Fibroblast of peridontal ligament (primary cell): Measurements from ENCODE around the gene PTGDR2.

Experiments used
- DNase-seq: peaks from one replicate; pipeline ENCODE4 v3.0.0-alpha.2; 2010; ENCODE audit errors: extremely low read depth

The PTGDR2 gene

GRCh38 chr11:60858731-60859464 lies 3.1 kb upstream of the PTGDR2 start:
- DNase-seq, result no peak

- DNase-seq, result no peak
Observed at GRCh38 chr11:60858236-60858635, 2.5 kb upstream of the PTGDR2 start.

GRCh38 chr11:60857378-60858232 lies 1.9 kb upstream of the PTGDR2 start:
- peak; percentile 40 for DNase-seq

- DNase-seq, result no peak
Observed at GRCh38 chr11:60854847-60855725, 664 bp downstream of the PTGDR2 start.

DNA sequence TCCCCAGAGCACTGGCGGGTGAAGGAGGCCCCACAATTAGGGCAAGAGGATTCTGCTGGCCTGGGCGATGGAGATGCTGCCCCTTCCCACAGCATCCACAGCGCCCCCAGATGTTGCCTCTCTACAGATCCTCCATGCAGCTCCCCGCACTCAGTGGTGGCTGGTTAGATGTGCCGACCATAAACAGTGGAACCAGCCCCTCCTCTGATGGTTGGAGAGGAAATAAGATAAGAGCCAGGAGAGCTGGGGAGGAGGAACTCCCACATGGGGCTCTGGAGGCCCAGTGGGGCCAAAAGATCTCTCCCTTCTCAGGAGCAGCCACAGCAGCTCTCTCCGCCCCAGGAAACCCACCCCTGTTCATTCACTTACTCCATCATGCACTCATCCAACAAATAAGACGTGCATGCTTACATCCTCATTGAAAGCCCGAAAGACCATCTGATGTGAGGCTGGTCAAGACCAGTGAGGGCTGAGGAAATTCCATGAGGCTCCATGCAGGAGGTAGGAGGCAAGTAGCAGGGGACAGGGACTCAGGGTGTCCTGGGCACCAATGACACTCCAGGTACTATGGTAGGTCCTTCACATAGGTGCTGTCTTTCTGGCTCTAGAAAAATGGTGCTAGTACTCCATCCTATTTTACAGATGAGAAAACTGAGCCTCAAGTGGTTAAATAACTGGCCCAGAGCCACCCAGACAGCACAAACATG lies 1.5 kb downstream of the PTGDR2 start:
- no peak for DNase-seq

DNA sequence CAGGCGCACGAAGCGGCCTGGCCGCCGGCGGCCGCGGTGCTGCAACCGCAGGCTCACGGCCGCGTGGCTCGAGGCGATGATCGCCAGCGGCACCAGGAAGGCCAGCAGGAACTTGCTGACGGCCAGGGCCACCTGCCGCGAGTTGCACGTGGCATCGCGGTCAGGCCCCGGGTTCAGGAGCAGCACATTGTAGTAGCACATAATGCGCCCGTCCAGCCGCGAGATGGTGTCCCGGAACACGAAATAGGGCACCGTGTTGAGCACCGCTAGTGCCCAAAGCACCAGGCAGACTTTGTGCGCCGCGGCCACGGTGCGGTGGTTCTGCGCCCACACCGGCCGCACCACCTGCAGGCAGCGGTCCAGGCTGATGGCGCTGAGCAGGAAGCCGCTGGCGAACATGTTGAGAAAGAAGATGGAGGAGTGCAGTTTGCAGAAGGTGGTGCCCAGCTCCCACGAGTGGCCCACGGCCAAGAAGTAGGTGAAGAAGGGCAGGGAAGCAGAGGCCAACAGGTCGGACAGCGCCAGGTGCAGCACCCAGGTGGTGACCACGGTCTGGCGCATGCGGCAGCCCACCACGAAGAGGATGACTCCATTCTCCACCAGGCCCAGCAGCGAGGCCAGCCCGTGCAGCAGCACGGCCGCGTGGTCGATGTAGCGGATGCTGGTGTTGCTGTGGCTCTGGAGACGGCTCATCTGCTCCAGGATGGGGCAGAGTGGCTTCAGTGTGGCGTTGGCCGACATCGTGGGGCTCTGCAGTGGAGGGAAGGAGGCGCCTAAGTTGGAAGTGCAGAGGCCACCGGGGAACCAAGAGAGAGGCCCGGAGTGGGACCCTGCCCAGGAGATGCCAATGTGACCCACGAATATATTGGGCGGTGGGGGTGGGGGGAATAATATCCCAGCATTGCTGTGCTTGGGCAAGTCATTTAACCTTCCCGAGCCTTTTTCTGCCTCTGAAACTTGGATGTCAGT lies 2.5 kb downstream of the PTGDR2 start:
- DNase-seq, result no peak

- DNase-seq, result no peak
Observed at GRCh38 chr11:60852117-60852981, 3.4 kb downstream of the PTGDR2 start.

DNA sequence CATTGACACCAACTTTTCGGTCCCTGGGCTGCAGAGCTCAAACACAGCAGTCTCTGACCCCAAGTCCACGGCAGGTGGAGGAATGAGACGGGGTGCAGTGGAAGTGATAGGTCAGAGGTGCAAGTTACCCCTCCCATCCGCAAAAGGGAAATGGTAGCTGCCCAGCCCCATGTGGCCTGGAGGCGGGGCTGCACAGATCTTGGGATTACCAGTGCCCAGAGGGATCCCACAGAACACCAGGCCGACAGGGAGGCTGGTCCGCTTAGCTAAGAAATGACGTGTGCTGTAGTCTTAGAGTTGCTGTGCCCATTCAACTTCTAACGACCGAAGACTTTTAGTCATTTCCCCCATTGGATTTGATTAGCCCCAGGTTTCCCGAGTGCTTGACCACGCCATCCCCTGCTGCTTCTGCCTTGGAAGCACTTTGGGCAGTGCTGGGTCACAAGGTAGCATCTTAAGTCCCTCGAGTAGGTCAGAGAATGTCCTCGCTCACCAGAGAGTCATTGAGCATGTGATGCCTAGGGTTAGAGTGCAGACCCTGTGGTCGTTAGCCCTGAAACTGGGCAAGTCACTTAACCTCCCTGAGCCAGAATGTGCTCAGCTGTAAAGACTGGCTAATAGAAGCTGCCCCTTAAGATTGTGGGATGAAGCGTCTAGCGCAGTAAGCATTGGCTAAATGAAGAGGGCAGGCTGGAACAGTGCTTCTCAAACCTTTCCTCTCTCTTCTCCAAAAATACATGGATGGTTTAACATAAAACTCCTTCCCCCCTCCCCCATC lies 4.2 kb downstream of the PTGDR2 start:
- DNase-seq, result no peak

DNA sequence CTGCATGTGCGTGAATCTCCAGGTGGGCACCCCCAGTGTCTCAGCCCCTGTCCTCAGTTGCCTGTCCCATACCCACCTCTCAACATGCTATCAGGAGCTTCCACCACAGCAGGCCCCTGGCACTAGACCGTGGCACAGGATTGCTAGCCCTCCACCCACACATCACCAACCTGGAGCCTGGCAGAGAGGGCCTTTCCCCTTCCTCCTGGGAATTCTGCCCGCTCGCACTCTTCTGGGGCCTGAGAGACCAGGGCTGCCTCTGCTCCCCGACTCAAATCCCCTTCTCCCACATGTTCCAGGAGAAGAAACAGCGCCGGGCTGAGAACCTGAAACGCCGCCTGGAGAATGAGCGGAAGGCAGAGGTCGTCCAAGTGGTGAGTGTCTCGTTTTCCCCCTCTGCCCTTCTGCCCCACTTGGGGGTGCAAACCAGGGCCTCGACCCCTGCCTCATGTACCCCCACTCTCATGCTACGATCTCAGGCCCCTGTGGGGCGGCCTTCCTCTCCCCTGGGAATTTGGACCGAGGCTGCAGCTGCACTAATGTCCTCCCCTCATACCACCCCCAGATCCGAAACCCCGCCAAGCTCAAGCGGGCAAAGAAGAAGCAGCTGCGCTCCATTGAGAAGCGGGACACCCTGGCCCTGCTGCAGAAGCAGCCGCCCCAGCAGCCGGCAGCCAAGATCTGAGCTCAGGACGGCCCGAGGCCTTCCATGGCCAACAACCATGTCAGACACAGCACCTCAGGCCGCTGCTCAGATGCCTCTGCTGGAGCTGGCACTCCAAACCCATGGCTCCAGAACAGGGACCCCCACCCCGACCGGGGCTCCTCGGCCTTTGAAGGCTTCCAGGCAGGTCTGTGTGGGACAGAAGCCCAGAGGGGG lies 5.9 kb downstream of the PTGDR2 start:
- no peak for DNase-seq

DNA sequence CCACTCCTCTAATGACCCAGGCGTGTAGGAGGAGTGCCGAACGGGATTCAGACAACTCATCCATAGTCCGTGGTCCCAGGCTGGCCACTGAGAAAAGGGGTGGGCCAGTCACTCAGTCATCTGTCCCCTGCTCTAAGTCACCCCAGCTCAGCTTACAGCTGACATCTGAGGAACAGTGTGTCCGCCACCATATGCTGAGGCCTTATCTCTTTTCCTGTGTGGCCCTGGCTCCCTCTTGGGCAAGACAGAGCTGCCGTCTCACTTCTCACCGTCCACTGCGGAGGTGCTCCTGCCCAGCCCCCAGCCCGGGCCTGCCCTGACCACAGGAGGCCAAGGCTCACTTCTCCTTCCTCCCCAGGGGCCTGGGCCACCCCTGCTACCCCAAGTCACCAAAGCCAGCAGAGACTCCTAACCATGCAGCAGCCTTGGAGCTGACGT lies 7.0 kb downstream of the PTGDR2 start:
- no peak for DNase-seq

GRCh38 chr11:60847896-60848295 lies 7.9 kb downstream of the PTGDR2 start:
- DNase-seq, result no peak

GRCh38 chr11:60847281-60847680 lies 8.5 kb downstream of the PTGDR2 start:
- DNase-seq, result no peak

GRCh38 chr11:60845338-60845737 lies 10.4 kb downstream of the PTGDR2 start:
- DNase-seq, result no peak

GRCh38 chr11:60844870-60845221 lies 10.9 kb downstream of the PTGDR2 start:
- no peak for DNase-seq

DNA sequence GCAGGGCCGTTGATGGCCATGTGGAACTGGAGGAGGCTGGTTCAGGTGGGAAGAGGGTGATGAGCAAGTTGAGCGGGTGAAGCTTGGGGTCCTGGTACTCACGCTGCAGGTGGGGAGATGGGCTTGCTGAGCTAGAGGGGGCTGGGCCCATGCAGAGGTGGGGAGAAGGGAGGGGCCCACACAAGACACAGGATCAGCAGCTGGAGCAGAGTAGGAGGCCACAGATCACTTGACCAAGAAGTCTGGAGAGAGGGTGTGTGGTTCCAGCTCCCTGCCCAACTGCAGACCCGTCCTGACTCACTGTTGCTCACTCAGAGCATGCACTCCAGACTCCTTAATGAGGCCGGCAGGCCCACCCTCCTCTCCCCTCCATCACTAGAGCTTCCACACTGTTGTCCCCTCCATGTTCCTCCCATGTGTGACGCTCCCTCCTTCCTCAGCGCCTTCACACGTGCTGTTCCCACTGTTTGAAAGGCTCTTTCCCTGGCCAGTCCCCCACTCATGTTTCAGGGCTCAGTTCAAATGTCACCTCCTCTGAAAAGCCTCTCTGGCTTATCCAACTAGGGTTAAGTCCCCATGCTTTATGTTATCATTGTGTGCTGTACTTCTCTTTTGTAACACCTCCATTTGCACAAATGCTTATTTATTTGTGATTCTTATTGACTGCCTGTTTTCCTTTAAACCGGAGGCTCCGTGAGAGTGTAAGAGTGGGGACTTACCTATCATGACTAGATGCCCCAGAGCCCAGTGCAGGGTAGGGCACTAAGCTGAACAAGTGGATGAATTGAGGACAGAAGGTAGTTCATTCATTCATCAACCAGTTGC lies 11.5 kb downstream of the PTGDR2 start:
- DNase-seq, result no peak
